ENCODE measurements around the gene DLX2. TPM values are rescaled to one million over a fixed set of nuclear protein-coding genes. Genes with fewer than 3 reads are reported as not detected.
"Not testable (repeated sequence)": the region's sequence is repeated elsewhere in the genome, so short reads cannot be mapped to it uniquely, and the experiment has no call there.

The DLX2 gene
- polyA plus RNA-seq, 3 donors: 0.08 TPM; not detected in 2

- no peak for TF ChIP-seq CTCF (IDR thresholded peaks at IDR 0.05)
- no peak overlapping the region for H3K27ac Mint-ChIP-seq
- Histone ChIP-seq H3K4me2 (replicated peaks; ENCODE audit: extremely low read depth, low read length, poor library complexity, severe bottlenecking) (no peak overlapping the region), H4K20me1 (ENCODE audit: insufficient read depth, low read length) (no peaks in the 10 kb centered on the region), H3K36me3 (replicated peaks in 1 of 2; ENCODE audit: control insufficient read depth in 1 of 2, insufficient read depth in 2 of 2, low read length in 2 of 2) (no peaks in the 10 kb centered on the region), H2AFZ (ENCODE audit: insufficient read depth, low read depth, low read length, poor library complexity, severe bottlenecking) (no peak overlapping the region), H3K79me2 (ENCODE audit: insufficient read depth, low read length) (no peaks in the 10 kb centered on the region), H3K4me1 (ENCODE audit: control insufficient read depth in 1 of 2, insufficient read depth in 2 of 2, low read length in 2 of 2) (no peaks in the 10 kb centered on the region), H3K27ac (ENCODE audit: low read depth in 1 of 2, low read length in 2 of 2) (no peak overlapping the region), H3K9me3 (replicated peaks in 1 of 2; ENCODE audit: control insufficient read depth in 1 of 2, insufficient read depth in 1 of 2, low read length in 2 of 2) (no peaks in the 10 kb centered on the region), H3K4me3 (replicated peaks in 1 of 3; ENCODE audit: low read depth in 2 of 3, low read length in 3 of 3) (no peak overlapping the region), H3K27me3 (ENCODE audit: control insufficient read depth in 2 of 2, insufficient read depth in 2 of 2, low read length in 2 of 2) (peaks cover 0 to 5% of the 10 kb centered on the region in 2 donors), H3K9ac (ENCODE audit: insufficient read depth, low read length, poor library complexity, severe bottlenecking) (no peak overlapping the region)
- peaks cover 0 to 2% (median 0%) of the 10 kb centered on the region in 7 donors for H3K9me3 Mint-ChIP-seq
- intact Hi-C loops (cut with micrococcal nuclease): no loop called here
- H3K36me3 Mint-ChIP-seq: peaks cover 0 to 7% of the 10 kb centered on the region in 2 donors
- no peak overlapping the region for H3K4me3 Mint-ChIP-seq
- DNase-seq: no peak
- H3K27me3 Mint-ChIP-seq (ENCODE audit: low read depth in 3 of 3): peaks cover 3 to 11% (median 4%) of the 10 kb centered on the region in 3 donors
- no CpG with 5 or more reads among the region's 1 CpG for WGBS (ENCODE audit: insufficient coverage)
- H3K4me1 Mint-ChIP-seq: no peaks in the 10 kb centered on the region
Observed at GRCh38 chr2:172070936-172071335, 31.8 kb downstream of the DLX2 start.

- DNase-seq; H3K4me2 ChIP-seq (replicated peaks; ENCODE audit: extremely low read depth, low read length, poor library complexity, severe bottlenecking); H3K4me3 Mint-ChIP-seq; H4K20me1 ChIP-seq (ENCODE audit: insufficient read depth, low read length); H3K27ac ChIP-seq (ENCODE audit: low read depth in 1 of 2, low read length in 2 of 2); H3K9me3 Mint-ChIP-seq; H3K36me3 Mint-ChIP-seq; intact Hi-C loops (cut with micrococcal nuclease); H3K27ac Mint-ChIP-seq; H3K4me3 ChIP-seq (replicated peaks in 1 of 3; ENCODE audit: low read depth in 2 of 3, low read length in 3 of 3); H3K4me1 Mint-ChIP-seq; H3K79me2 ChIP-seq (ENCODE audit: insufficient read depth, low read length); H3K27me3 Mint-ChIP-seq (ENCODE audit: low read depth in 3 of 3); H3K9me3 ChIP-seq (replicated peaks in 1 of 2; ENCODE audit: control insufficient read depth in 1 of 2, insufficient read depth in 1 of 2, low read length in 2 of 2); H3K4me1 ChIP-seq (ENCODE audit: control insufficient read depth in 1 of 2, insufficient read depth in 2 of 2, low read length in 2 of 2); H3K9ac ChIP-seq (ENCODE audit: insufficient read depth, low read length, poor library complexity, severe bottlenecking); H3K36me3 ChIP-seq (replicated peaks in 1 of 2; ENCODE audit: control insufficient read depth in 1 of 2, insufficient read depth in 2 of 2, low read length in 2 of 2); H2AFZ ChIP-seq (ENCODE audit: insufficient read depth, low read depth, low read length, poor library complexity, severe bottlenecking); H3K27me3 ChIP-seq (ENCODE audit: control insufficient read depth in 2 of 2, insufficient read depth in 2 of 2, low read length in 2 of 2): not testable (repeated sequence)
- whole genome bisulfite sequencing (ENCODE audit: insufficient coverage): no CpG with 5 or more reads among the region's 4 CpGs
Observed at GRCh38 chr2:172067905-172068304, 34.8 kb downstream of the DLX2 start.
